Fibroblast of the aortic adventitia (primary cell): Measurements from ENCODE around the gene ACSS3. TPM values are rescaled to one million over a fixed set of nuclear protein-coding genes. Genes with fewer than 3 reads are reported as not detected.

Source experiments
- DNase-seq: peaks from one replicate; pipeline ENCODE4 v3.0.0-alpha.2; 2010; ENCODE audit warnings: low read depth
- H3K4me3 ChIP-seq: 2 replicates; pipeline ENCODE4 v1.5.1; 2011; ENCODE audit warnings: low read depth, mild to moderate bottlenecking, control low read depth, low read length, moderate library complexity
- CTCF ChIP-seq: IDR thresholded peaks from 2 replicates; pipeline ENCODE4 v1.5.1; 2011; ENCODE audit warnings: mild to moderate bottlenecking, low read length, control low read depth, inconsistent platforms; ENCODE audit not compliant: insufficient read depth
- total RNA-seq: library from RNA; depleted of rRNA; stranded (reverse); fragments of >200 nt; gene quantifications from 2 replicates; pipeline ENCODE4 v1.2.3, GENCODE V29; 2012; ENCODE audit warnings: low replicate concordance

ACSS3 gene
- total RNA-seq, 1 donor: 24.5 TPM

- DNase-seq: no peak
- TF ChIP-seq CTCF: no peak
- no peak overlapping the region for H3K4me3 ChIP-seq
These were observed 2.3 kb upstream of the ACSS3 start for GRCh38 chr12:81075539-81075938.

GRCh38 chr12:81077329-81077685, 572 bp upstream of the ACSS3 start:
- DNase-seq: peak; percentile 7
- H3K4me3 ChIP-seq: no peak overlapping the region
- TF ChIP-seq CTCF: no peak

GRCh38 chr12:81078469-81079196, 754 bp downstream of the ACSS3 start:
- H3K4me3 ChIP-seq: peak overlapping the region; percentile 55
- peak; percentile 34 for DNase-seq
- no peak for TF ChIP-seq CTCF

- no peak overlapping the region for H3K4me3 ChIP-seq
- no peak for TF ChIP-seq CTCF
- DNase-seq: no peak
These were observed 1.6 kb downstream of the ACSS3 start for GRCh38 chr12:81079280-81080076.

GRCh38 chr12:81080431-81080983, 2.6 kb downstream of the ACSS3 start:
- no peak overlapping the region for H3K4me3 ChIP-seq
- no peak for TF ChIP-seq CTCF
- DNase-seq: peak; percentile 27

GRCh38 chr12:81081726-81082125, 3.8 kb downstream of the ACSS3 start:
- DNase-seq: no peak
- no peak for TF ChIP-seq CTCF
- H3K4me3 ChIP-seq: no peak overlapping the region
